GM10847 (cell line): ENCODE results near the gene GALNT9.

ENCODE experiments used
- POLR2A ChIP-seq: IDR thresholded peaks from 2 replicates; pipeline ENCODE4 v1.6.1; 2011; ENCODE audit not compliant: insufficient read length; ENCODE audit errors: extremely low read depth

Gene GALNT9

DNA sequence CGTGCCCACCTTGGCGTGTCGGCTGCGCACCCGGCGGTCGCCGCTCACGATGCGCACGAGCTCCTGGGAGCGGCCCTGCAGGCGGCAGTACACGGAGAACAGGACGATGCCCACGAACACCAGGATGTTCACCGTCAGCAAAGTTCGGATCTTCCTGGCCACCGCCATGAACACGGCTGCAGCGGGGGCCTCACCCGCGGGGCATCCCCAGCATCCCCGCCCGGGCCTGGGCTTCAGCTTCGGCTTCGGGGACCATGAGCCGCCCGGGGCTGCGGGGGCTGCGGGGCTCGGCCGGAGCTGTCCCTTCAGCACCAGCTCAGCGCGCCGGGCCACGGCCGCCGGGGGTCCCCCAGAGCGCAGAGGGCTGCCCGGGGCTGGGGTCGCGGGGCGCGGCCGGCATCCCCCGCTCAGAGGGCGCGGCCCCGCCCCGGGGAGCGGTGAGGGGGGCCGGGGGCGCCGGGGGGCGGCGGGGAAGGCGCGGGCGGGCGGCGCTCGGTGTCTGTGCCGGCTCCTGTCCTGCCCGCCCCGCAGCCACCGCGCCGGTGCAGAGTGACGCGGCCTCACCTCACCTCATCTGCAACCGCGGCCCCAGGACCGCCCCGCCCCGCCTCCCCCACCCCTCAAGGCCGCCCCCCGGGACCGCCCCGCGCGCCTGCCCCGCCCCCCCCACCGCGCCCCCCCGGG lies at the start of gene GALNT9:
GALNT9 (minus strand) TSS at position 554 of the 684 bp plus-strand sequence; CDS start at position 168, 386 bp downstream.
- no peak for TF ChIP-seq POLR2A

DNA sequence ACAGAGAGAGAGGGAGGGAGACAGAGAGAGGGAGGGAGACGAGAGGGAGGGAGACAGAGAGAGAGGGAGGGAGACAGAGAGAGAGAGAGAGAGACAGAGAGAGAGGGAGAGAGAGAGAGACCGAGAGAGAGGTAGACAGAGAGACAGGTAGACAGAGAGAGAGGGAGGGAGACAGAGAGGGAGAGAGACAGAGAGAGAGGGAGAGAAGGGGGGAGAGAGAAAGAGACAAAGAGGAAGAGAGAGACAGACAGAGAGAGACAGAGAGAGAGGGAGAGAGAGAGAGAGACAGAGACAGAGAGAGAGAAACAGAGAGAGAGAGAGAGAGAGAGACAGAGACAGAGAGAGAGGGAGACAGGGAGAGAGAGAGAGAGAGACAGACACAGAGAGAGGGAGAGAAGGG lies 47.8 kb upstream of the GALNT9 start:
- no peak for TF ChIP-seq POLR2A

DNA sequence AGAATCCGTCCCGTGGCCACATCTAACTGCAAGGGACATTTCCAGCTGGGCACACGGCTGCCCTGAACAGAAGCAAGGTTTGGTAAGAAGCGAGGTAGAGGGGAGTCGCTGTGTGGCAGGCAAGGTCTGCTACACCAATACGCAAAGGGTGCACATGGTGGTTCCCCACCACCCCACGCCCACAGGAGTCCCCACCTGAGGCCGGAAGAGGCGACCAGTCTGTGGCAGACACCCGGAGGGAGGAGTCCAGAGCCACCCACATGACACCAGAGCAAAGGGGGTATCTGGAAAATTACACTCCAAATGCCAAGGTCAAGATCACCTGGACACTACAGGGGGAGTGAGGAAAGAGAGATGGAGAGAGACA lies 47.1 kb upstream of the GALNT9 start:
- TF ChIP-seq POLR2A, result no peak

DNA sequence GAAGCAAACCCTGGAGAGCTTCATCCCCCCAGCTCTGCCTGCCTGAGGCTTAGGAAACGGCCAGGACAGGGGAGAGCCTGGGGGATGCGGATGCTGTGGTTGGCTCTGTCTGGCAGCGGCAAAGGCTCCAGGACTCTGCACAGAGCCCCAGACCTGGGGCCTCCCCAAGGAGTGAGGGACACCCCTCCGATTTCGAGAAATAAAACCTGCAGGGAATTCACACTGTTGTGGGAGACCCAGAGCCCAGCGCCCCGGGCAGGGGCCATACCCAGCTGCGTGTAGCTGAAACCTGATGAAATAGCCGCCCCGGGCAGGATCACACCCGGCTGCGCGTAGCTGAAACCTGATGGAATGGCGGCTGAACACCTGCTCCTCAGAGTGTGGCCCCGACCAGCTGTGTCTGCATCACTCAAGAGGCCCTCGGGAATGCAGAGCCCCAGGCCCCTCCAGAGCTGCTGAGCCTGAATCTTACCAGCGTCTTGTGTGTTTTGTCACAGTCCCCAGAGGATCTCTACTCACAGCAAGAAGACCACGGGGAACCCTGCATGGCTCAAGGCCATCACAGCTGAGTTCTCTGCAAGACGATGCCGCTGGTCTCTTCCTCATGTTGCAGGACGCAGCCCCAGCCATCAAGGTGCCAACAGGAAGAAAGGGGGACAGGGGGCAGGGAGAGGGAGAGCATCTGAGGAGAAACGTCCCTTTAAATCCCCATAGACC lies 46.5 kb upstream of the GALNT9 start:
- no peak for TF ChIP-seq POLR2A

DNA sequence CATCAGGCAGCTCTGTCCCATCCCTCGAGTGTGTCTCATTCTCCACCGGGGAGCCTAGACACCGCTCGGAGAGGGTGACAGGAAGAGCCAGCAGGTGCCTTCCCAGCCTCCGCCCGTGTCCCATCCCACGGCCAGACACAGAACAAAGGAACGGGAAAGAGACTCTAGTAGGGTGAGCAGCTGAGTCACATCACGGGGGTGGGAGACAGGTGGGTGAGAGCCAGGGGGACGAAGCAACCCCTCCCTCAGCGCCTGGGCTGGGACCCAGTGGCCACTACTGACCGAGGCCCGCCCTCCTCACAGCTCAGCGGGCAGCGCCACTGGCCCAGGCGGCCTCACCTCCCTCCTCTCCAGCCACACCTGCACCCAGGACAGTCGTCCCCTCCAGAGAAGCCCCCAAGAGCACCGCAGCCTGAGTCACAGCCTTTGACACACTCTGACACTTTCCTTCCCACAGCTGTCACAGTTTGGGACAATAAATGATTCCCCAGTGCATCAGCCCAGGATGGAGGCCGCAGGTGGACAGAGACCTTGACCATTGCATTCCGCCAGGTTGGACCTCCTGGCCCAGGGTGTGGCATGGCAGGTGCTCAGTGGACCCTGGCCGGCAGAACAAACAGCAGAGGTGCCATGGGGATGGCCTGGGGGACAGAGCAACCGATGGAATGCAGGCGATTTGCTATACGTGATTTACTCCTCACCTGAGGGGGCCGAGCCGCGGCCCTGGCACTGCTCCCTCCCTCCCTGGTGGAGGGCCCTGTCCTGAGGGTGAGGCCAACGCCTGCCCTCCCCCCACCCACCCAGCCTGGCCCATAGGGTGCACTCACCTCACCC lies 45.4 kb upstream of the GALNT9 start:
- TF ChIP-seq POLR2A, result no peak

DNA sequence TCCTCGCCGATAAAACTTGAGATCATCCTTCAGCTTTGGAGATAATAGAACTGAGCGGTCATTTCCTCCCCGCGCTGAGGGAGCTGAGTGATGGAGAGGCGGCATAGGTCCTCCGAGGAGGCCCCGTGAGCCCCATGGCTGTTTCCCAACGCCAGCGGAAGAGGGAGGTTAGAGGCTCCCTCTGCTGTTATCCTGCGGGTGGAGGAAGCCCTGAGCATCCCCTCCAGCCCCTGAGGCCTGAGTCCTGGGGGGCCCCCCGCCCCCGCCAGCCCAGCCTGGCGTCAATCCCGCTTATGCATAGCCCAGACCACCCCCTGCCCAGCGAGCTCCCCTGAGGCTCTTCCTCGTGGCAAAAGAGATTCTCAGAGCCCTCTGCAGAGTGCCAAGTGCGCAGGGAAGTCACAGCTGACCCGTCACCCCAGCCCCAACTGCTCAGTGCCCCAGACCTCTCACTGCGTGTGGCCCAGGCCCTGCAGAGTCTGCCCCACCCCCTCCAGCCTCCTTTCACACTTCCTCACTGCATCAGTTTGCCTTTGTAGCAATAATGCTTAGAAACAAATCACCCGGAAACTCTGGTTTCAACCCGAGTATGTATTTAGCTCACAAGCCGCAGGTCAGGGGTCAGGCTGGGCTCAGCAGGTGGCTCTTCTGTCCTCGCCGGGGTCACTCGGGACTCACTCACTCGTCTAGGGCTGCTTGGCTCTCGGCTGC lies 44.7 kb upstream of the GALNT9 start:
- TF ChIP-seq POLR2A, result no peak

DNA sequence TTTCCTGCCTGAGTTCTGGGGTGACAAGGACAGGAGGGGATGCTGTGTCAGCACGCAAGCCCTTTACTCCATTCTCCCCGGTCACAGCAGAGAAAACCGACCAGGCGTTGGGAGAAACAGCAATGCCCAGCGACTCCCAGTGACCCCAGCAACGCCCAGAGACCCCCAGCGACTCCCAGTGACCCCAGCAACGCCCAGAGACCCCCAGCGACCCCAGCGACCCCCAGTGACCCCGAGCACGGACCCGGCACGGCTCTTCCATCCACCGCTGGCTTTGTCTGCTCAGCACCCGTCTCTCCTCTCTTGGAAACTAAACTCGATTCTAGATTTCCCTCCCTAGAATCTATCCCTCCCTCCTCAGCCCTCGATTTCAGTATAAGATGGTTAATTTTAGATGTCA lies 38.5 kb upstream of the GALNT9 start:
- TF ChIP-seq POLR2A, result no peak

DNA sequence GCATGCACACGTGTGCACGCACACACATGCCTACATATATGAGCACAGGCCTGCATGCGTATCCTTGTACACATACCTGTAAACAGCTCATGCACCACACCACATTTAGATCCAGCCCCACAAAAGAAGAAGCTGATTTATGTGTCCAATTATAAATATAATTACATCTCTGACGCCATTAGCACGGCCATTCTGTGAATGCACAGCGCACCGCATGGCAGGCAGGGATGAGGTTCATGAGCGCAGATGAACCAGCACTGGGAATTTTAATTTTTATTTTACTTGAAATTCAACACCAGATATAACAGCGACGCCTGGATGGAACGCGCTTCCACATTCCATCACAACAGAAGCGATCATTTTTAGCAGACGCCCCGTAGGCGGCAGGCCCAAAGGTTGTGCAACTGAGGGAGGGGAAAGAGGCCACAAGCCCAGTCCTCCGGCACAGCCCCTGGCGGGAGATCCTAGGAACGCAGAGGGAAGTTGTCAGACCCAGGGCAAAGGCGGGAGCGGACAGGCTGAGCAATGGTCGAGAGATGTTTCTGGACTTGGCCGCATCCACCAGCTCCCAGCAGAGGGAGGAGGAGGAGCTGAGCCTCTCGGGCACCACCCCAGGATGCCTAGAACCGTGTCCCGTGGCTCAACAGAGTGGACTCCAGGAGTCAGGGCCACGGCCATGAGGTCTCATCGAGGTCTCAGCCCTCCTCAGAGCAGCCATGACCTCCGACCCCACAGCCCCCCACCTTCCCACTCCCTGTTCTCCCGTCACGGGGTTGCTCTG lies 37.9 kb upstream of the GALNT9 start:
- no peak for TF ChIP-seq POLR2A

DNA sequence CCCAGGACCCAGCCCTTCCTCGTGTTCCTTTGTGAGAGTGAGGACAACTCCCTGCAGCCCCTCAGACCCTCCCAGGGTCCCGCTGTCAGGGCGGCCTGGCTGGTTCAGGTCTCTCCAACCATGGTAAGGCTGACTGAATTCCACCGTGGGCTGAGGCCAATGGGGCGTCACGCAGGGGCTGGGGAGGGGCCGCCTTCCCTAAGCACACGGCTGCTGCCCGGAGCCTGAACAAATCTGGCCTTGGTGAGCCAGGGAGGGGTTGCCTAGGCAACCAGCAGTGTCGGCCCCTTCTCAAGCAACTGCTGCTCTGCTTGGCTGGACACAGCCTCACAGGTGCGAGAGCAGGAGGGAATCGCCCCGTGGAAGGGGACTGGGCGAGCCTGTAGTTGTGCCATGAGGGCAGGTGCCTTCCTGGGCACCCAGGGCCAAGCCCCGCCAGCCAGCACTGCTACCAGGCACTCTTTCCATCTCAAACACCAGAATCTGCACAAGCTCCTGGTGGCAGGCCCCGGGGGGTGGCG lies 37.0 kb upstream of the GALNT9 start:
- TF ChIP-seq POLR2A, result no peak

DNA sequence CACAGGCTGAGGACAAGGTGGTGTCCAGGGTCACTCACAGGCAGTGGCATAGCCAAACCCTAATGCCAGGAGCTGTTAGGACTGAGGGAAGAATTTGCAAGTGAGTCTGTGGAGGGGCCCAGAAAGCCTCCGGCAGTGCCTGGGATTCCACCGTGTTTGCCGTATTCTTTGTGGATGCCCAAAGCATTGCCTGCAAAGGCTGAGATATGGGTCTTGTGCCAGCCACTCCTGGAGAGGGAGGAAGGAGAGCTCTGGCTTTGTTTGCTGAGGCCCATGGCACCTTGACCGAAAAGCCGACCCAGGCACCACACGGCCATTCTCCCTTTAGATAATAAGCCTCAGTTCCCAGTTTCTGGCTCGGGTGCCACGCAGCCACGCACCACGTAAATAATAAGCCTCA lies 35.8 kb upstream of the GALNT9 start:
- TF ChIP-seq POLR2A, result no peak

DNA sequence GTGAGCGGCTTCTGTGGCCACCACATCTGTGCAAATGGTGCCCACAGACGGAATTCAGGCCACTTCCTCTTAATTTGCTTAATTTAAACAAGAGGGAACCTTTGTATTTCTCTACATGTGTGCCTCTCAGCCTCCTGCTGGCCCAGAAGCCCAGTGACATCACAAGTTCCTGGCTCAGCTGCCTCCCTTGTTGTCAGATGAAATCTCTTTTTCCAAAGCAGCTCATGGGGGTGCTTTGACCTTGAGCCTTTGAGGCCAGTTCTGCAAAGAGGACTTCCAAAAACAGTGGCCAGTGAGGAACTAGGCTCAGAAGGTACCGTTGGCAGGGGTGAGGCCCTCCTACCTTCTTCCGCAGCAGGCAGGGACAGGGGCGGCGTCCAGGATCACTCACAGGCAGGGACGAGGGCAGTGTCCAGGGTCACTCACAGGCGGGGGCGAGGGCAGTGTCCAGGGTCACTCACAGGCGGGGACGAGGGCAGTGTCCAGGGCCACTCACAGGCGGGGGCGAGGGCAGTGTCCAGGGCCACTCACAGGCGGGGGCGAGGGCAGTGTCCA lies 35.0 kb upstream of the GALNT9 start:
- no peak for TF ChIP-seq POLR2A

DNA sequence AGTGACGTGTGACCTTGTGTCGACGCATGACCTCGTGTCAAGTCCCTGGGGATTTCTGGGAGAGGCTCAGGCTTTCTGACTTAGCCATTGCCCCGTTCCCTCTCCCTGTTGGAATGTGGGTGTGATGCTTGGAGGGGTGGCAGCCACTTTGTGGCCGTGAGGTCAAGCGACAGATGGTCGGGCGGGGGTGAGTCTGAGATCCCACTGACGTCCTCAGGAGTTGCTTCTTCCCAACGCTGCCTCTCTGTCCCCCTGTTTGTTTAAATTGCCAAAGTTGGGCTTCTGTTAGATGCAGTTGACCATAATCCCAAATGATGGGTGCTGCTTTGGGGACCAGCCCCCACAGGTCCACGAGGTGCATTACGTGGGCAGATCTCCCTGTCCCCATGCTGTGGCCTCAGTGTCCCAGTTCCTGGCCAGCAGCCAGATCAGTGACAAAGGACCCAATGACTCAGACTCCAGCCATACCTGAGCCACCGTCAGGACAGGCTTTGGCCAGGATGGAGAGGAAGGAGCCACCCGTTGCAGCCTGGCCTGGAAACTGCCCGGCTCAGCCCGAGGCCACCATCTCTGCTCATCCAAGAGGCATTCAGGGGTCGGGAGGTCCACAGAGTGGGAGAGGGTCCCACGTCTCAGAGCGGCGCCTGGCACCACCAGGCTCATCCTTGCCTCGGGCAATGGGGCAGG lies 34.4 kb upstream of the GALNT9 start:
- TF ChIP-seq POLR2A, result no peak

DNA sequence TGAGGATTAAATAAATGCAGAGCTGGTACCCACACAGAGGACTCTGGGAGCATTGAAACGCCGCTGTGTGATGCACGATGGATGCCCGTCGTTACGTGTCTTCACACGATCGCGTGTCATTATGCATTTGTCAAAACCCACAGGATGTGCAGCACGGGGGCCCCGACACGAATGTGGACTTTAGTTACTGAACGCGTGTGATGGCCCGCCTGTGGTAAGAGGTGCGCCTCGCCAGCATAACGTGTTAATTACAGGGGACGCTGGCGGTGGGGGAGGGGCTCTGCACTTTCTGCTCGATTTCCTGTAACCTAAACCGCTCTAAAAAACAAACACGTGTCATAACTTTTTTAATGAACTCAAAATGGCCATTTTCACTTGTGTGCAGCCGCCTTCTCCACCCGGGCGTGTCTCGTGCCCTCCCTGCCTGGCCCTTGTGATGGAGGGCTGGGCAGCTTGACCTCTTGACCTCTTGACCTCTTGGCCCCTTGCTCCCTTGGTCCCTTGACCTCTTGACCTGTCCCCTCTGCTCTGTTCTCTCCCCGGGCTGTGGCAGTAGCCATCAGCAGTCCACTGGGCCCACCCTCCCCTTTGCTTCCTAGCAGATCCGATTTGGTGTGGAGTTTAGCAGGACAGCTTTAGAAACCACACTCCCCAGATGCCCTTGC lies 33.7 kb upstream of the GALNT9 start:
- no peak for TF ChIP-seq POLR2A
